IMR-90 (cell line): Measurements from ENCODE around the gene LRRC4C. TPM values are rescaled to one million over a fixed set of nuclear protein-coding genes. Genes with fewer than 3 reads are reported as not detected.

ENCODE experiments used
- ATAC-seq: fragments of 200-7000 bp; cut with Tn5 transposase; 2 replicates; pipeline ENCODE4 v1.9.1; 2020; ENCODE audit warnings: low read depth, mild to moderate bottlenecking, moderate library complexity
- BruUV-seq: library from RNA; stranded (reverse); fragments of 400-500 nt; replicated peaks from 2 replicates; lab custom pipeline; 2021; lab: Mats Ljungman, UMichigan
- CTCF ChIA-PET: fragments of 300-600 bp; formaldehyde crosslinking; extraction: SDS; loops from one replicate; lab custom pipeline; 2021; ENCODE audit warnings: antibody characterized with exemption; lab: Yijun Ruan, JAX
- POLR2A ChIA-PET: fragments of 300-600 bp; sonication (Branson Sonifier 250); formaldehyde crosslinking; loops from one replicate; lab custom pipeline; 2022; ENCODE audit warnings: antibody characterized with exemption; ENCODE audit not compliant: unreplicated experiment; lab: Charles Lee
- DNase-seq: peaks from one replicate; pipeline ENCODE4 v3.0.0; 2013
- H2AFZ ChIP-seq: replicated peaks from 2 replicates; pipeline ENCODE3; 2013; ENCODE audit warnings: low read length, mild to moderate bottlenecking; ENCODE audit not compliant: poor library complexity
- H2AK5ac ChIP-seq: 2 replicates; pipeline ENCODE4 v1.6.1; 2013; ENCODE audit warnings: low read depth, low read length, inconsistent platforms
- H2AK9ac ChIP-seq: replicated peaks from 2 replicates; pipeline ENCODE3; 2013; ENCODE audit warnings: mild to moderate bottlenecking, low read depth, low read length, moderate library complexity; ENCODE audit not compliant: poor library complexity
- H2BK120ac ChIP-seq: 2 replicates; pipeline ENCODE4 v1.6.1; 2013; ENCODE audit warnings: low read depth, low read length, inconsistent platforms
- H2BK15ac ChIP-seq: 3 replicates; pipeline ENCODE4 v1.6.1; 2013; ENCODE audit warnings: low read depth, low read length, inconsistent platforms
- H2BK20ac ChIP-seq: 2 replicates; pipeline ENCODE4 v1.6.1; 2013; ENCODE audit warnings: low read depth, mild to moderate bottlenecking, inconsistent platforms, low read length, moderate library complexity
- H2BK5ac ChIP-seq: 2 replicates; pipeline ENCODE4 v1.6.1; 2013; ENCODE audit warnings: mild to moderate bottlenecking, low read depth, low read length, inconsistent platforms; ENCODE audit not compliant: poor library complexity, severe bottlenecking
- H3K14ac ChIP-seq: replicated peaks from 2 replicates; pipeline ENCODE4 v1.6.1; 2013; ENCODE audit warnings: low read depth, low read length, inconsistent platforms
- H3K18ac ChIP-seq: 2 replicates; pipeline ENCODE4 v1.6.1; 2013; ENCODE audit warnings: low read depth, low read length, control low read depth
- H3K23ac ChIP-seq: 2 replicates; pipeline ENCODE4 v1.6.1; 2013; ENCODE audit warnings: low read depth, low read length, inconsistent platforms
- H3K27ac ChIP-seq: 2 replicates; pipeline ENCODE4 v1.5.1; 2013; ENCODE audit warnings: mild to moderate bottlenecking, control low read depth, low read length; ENCODE audit not compliant: insufficient read depth
- H3K27me3 ChIP-seq: 2 replicates; pipeline ENCODE4 v1.6.1; 2013; ENCODE audit warnings: low read length; ENCODE audit not compliant: control insufficient read depth, insufficient read depth
- H3K36me3 ChIP-seq: 2 replicates; pipeline ENCODE4 v1.6.1; 2013; ENCODE audit warnings: low read length, mixed read lengths; ENCODE audit not compliant: control insufficient read depth, insufficient read depth
- H3K4ac ChIP-seq: 2 replicates; pipeline ENCODE4 v1.6.1; 2013; ENCODE audit warnings: low read depth, low read length, inconsistent platforms
- H3K4me1 ChIP-seq: 2 replicates; pipeline ENCODE4 v1.6.1; 2013; ENCODE audit warnings: low read length, mixed read lengths; ENCODE audit not compliant: control insufficient read depth, insufficient read depth
- H3K4me2 ChIP-seq: 2 replicates; pipeline ENCODE4 v1.6.1; 2013; ENCODE audit warnings: low read depth, mild to moderate bottlenecking, control low read depth, low read length, moderate library complexity
- H3K4me3 ChIP-seq: 2 replicates; pipeline ENCODE4 v1.5.1; 2013; ENCODE audit warnings: low read depth, mild to moderate bottlenecking, control low read depth, low read length, moderate library complexity; ENCODE audit not compliant: insufficient read depth
- H3K56ac ChIP-seq: 2 replicates; pipeline ENCODE4 v1.6.1; 2013; ENCODE audit warnings: low read length, inconsistent platforms; ENCODE audit not compliant: insufficient read depth; ENCODE audit errors: extremely low read depth
- H3K79me1 ChIP-seq, 2 experiments: 2 replicates each; pipeline ENCODE4 v1.6.1; 2013; ENCODE audit warnings: low read length in 2 of 2, inconsistent platforms in 1 of 2, low read depth in 1 of 2
- H3K9ac ChIP-seq: 2 replicates; pipeline ENCODE4 v1.6.1; 2013; ENCODE audit warnings: low read depth, low read length, control low read depth
- H3K9me1 ChIP-seq: 2 replicates; pipeline ENCODE4 v1.6.1; 2013; ENCODE audit warnings: low read length, inconsistent platforms; ENCODE audit not compliant: insufficient read depth
- H3K9me3 ChIP-seq: 2 replicates; pipeline ENCODE4 v1.6.1; 2013; ENCODE audit warnings: low read length; ENCODE audit not compliant: control insufficient read depth, insufficient read depth
- H4K20me1 ChIP-seq: 2 replicates; pipeline ENCODE4 v1.6.1; 2013; ENCODE audit warnings: low read length, inconsistent platforms; ENCODE audit not compliant: insufficient read depth
- H4K5ac ChIP-seq: 2 replicates; pipeline ENCODE4 v1.6.1; 2013; ENCODE audit warnings: mild to moderate bottlenecking, low read depth, low read length, control low read depth
- H4K8ac ChIP-seq, 2 experiments: 2 replicates each; pipeline ENCODE4 v1.6.1; 2013; ENCODE audit warnings: low read depth in 2 of 2, low read length in 2 of 2, control low read depth in 1 of 2, inconsistent platforms in 1 of 2
- H4K91ac ChIP-seq: 2 replicates; pipeline ENCODE4 v1.6.1; 2013; ENCODE audit warnings: low read depth, low read length, inconsistent platforms; ENCODE audit not compliant: insufficient read depth
- BHLHE40 ChIP-seq: fragments of 150-350 bp; IDR thresholded peaks from 2 replicates; pipeline ENCODE4 v1.6.1; 2016; ENCODE audit warnings: mild to moderate bottlenecking, low read depth, low read length
- ELK1 ChIP-seq: fragments of 150-350 bp; IDR thresholded peaks from 2 replicates; pipeline ENCODE4 v1.6.1; 2016; ENCODE audit warnings: low read depth, mild to moderate bottlenecking, low read length, moderate library complexity, borderline replicate concordance
- FOS ChIP-seq: fragments of 150-350 bp; IDR thresholded peaks from 2 replicates; pipeline ENCODE4 v1.6.1; 2016; ENCODE audit warnings: low read depth, low read length
- MAZ ChIP-seq: IDR thresholded peaks from 2 replicates; pipeline ENCODE4 v1.6.1; 2012; ENCODE audit warnings: low read depth, mild to moderate bottlenecking, low read length, improper control_type of control experiment, moderate library complexity, borderline replicate concordance
- NFE2L2 ChIP-seq: fragments of 150-350 bp; IDR thresholded peaks from 2 replicates; pipeline ENCODE4 v1.6.1; 2016; ENCODE audit warnings: low read depth, mild to moderate bottlenecking, low read length
- SMC3 ChIP-seq: fragments of 150-350 bp; IDR thresholded peaks from 2 replicates; pipeline ENCODE4 v1.6.1; 2016; ENCODE audit warnings: low read depth, mild to moderate bottlenecking, antibody characterized with exemption, low read length, moderate library complexity
- WGBS, 2 experiments: methylation state at CpG; one replicate each; pipeline versions ENCODE4 v1.1.5 to v1.1.7; 2013; ENCODE audit warnings: missing lambda C conversion rate in 2 of 2; ENCODE audit not compliant: insufficient read length in 1 of 2; ENCODE audit errors: extremely low coverage in 2 of 2; 5-methylcytosine and 5-hydroxymethylcytosine counted together
- dilution Hi-C: fragments of 300-500 bp; cut with HindIII; formaldehyde crosslinking; loops from one replicate; pipeline ENCODE4 v1.14.3; 2018; ENCODE audit warnings: low sequenced_read_pairs; ENCODE audit not compliant: unreplicated experiment
- in situ Hi-C: fragments of 300-500 bp; cut with MboI; formaldehyde crosslinking; loops from 3 replicates; pipeline ENCODE4 v1.14.3; 2019; ENCODE audit warnings: low sequenced_read_pairs, inconsistent platforms, mixed read lengths
- intact Hi-C: fragments of 100-400 bp; cut with micrococcal nuclease; formaldehyde crosslinking; loops from 2 replicates; pipeline ENCODE4 v1.10.0; 2022
- polyA plus RNA-seq, 3 experiments: library from polyadenylated mRNA; depleted of rRNA; stranded (reverse); fragments of >200 nt; gene quantifications; 2 replicates each; pipeline ENCODE4 v1.2.3, GENCODE V29; 2012; ENCODE audit warnings: low replicate concordance in 1 of 3
- total RNA-seq: library from RNA; depleted of rRNA; stranded (reverse); fragments of >200 nt; gene quantifications from 2 replicates; pipeline ENCODE4 v1.2.3, GENCODE V29; 2012

LRRC4C gene
- total and polyA plus RNA-seq, 2 of the 4 experiments (the other 2 are of a cell fraction), result under 0.01 to 0.03 TPM

GRCh38 chr11:41458641-41459040 lies 811 bp downstream of the LRRC4C start:
- H2AK9ac ChIP-seq, result no peak overlapping the region
- no peak overlapping the region for H2BK120ac ChIP-seq
- WGBS, 2 experiments, result no CpG with 5 or more reads among the region's 7 CpGs
- H3K4me2 ChIP-seq, result no peak overlapping the region
- H2AK5ac ChIP-seq, result no peak overlapping the region
- no peak overlapping the region for H3K9ac ChIP-seq
- H3K56ac ChIP-seq, result no peak overlapping the region
- H3K4me3 ChIP-seq, result no peak overlapping the region
- H3K27me3 ChIP-seq, result no peaks in the 10 kb centered on the region
- CTCF ChIA-PET, result no interaction called here
- dilution Hi-C loops (no loop called here), in situ Hi-C loops (loop anchor here (25.0 kb wide), 1 partner anchor 1829 kb away; no protein-coding TSS in a partner anchor), intact Hi-C loops (no loop called here)
- H3K4me1 ChIP-seq, result no peaks in the 10 kb centered on the region
- no peak overlapping the region for H2AFZ ChIP-seq
- H2BK5ac ChIP-seq, result no peak overlapping the region
- H3K79me1 ChIP-seq, result no peaks in the 10 kb centered on the region
- no peak overlapping the region for H4K91ac ChIP-seq
- H3K4ac ChIP-seq, result no peak overlapping the region
- no peaks in the 10 kb centered on the region for H3K9me1 ChIP-seq
- H3K14ac ChIP-seq, result no peak overlapping the region
- no peak overlapping the region for H3K23ac ChIP-seq
- H4K8ac ChIP-seq, result no peak overlapping the region
- DNase-seq (no peak), ATAC-seq (no peak)
- H3K18ac ChIP-seq, result no peak overlapping the region
- H2BK20ac ChIP-seq, result no peak overlapping the region
- H3K27ac ChIP-seq, result no peak overlapping the region
- no peak for TF ChIP-seq BHLHE40
- TF ChIP-seq ELK1, result no peak
- no peak for TF ChIP-seq NFE2L2
- no peak for TF ChIP-seq MAZ
- no peak for TF ChIP-seq SMC3
- no peak for TF ChIP-seq FOS
- H3K9me3 ChIP-seq, result no peaks in the 10 kb centered on the region
- no peak overlapping the region for H2BK15ac ChIP-seq
- no TSS peak for BruUV-seq
- H4K5ac ChIP-seq, result no peak overlapping the region
- POLR2A ChIA-PET, result no interaction called here
- no peaks in the 10 kb centered on the region for H4K20me1 ChIP-seq
- H3K36me3 ChIP-seq, result no peaks in the 10 kb centered on the region
